NOMO-1 (cell line): Measurements from ENCODE around the gene IRX2.

Experiments used
- DNase-seq, 2 experiments: peaks; one replicate each; lab custom pipeline; 2025; ENCODE audit not compliant: unreplicated experiment in 2 of 2; lab: John Stamatoyannopoulos, UW

The IRX2 gene

DNA sequence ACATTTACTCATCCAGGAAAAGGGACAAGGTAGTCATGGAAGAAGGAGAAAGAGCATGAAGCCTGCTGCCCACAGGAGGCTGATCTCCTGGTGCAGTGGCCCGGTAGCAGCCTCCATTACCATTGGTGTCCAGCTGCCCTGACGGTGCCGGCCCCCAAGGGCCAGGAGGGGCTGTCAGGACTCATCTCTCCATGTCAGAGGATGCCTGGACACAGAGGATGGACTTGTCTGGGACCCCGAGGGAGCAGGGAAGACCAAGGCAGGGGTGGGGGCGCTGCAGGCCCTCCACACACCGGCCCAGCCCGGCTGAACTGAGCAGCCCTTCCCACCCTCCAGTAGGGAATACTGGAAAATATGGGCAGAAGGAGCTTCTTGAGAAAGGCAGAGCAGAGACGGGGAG, 52.2 kb downstream of the IRX2 start:
- DNase-seq, result no peak

DNA sequence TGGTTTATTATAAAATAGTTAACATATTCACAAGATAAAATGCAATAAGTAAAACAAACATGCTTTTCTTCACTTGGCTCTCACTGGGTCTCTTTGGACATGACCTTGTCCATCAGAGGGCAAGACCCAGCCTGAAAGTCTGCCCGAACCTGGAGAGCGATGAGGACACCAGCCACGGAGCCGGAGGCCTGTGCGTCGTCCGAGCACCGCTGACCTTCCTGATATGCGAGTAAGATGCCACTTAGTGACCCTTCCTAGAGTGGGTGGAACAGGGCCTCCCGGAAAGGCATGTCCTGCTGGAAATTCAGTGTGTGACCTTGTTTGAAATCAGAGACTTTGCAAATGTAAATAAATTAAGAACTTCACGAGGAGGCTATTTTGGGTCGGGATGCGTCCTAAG, 52.9 kb downstream of the IRX2 start:
- DNase-seq, result no peak

DNA sequence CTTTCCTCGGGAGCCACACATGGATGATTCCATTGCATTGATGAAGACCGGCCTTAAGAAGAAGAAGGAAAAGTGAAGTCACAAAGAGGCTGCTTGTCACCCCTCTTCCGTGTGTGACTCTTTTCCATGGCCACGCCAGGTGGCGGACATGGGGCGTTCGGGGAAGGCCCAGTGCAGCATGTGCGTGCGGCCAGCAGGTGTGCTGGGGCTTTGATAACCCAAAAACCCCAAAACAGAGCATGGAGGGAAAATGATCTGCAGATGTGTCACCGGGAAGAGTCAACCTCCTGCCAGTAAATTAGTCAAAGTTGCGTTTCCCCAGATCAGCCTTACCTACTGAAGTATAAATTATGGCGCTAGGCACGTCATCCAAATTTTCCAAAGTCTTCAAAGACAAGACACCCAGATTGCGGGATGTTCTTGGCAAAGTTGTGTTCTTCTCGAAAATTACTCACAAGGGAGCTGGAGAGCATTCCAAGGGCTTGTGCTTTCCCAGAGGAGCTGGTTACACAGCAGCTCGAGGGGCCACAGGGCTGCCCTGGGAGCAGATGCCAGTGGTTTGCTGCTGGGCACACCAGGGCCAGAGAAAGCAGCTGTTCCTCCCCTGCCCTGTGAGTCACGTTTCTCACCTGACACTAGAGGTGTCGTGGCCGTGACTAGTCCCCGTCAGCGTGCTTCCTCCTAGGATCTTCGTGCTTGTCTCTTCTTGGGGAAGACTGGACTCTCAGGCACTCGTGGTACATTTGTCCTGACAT, 53.9 kb downstream of the IRX2 start:
- DNase-seq, result no peak

DNA sequence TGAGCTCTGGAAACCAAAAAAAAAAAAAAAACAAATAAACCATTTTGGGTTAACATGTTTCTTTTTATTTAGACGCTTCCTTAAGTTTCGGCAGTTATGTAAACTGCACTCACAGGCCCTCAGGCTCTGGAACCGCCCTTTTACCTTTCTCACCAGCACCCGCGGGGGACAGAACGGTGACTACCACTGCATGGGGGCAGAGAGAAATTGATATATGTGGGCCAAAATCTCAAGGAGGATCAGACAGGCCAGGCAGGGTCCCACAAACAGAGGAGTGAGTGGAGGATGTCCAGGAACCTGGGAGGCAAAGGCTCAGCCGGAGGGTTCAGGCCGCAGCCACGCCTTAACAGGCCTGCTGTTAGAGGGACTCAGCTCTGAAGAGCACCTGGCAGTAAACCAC, 54.4 kb downstream of the IRX2 start:
- no peak for DNase-seq
